IPS-NIHi11 (cell line): ENCODE results near the gene DSG4.

Source experiments
- DNase-seq: peaks from one replicate; pipeline ENCODE4 v3.0.0; 2012; ENCODE audit warnings: mixed read lengths, low spot score

DSG4 gene

GRCh38 chr18:31447530-31448191 lies 71.1 kb downstream of the DSG4 start, which contains the start of gene DSG3:
Gene DSG3, plus strand, starts transcription at chr18:31447741. Its CDS starts 137 bp downstream, at chr18:31447878.
- no peak for DNase-seq

- no peak for DNase-seq
Measured at GRCh38 chr18:31450409-31450808, 73.8 kb downstream of the DSG4 start.

GRCh38 chr18:31451625-31452024 lies 75.0 kb downstream of the DSG4 start:
- no peak for DNase-seq

- DNase-seq: no peak
Measured at GRCh38 chr18:31454066-31454708, 77.6 kb downstream of the DSG4 start.
